Adrenal gland (tissue), 12 donors: Measurements from ENCODE around the gene TACO1. TPM values are rescaled to one million over a fixed set of nuclear protein-coding genes. Genes with fewer than 3 reads are reported as not detected.

Source experiments
- DNase-seq, 7 donors: peaks; one replicate each; pipeline ENCODE4 v3.0.0-alpha.2; 2019 to 2020
- H3K27ac ChIP-seq, 5 donors: fragments of 200-600 bp; sonication (generic) in 4 of 5; 1 replicate in 3 of 5; 2 replicates in 2 of 5; pipeline versions ENCODE4 v1.5.1 to v1.8.0; 2016 to 2020; ENCODE audit warnings: mild to moderate bottlenecking in 1 of 5
- H3K27me3 ChIP-seq: fragments of 200-600 bp; 2 replicates; pipeline ENCODE4 v1.8.0; 2021
- H3K36me3 ChIP-seq, 2 donors: fragments of 200-600 bp; replicated peaks in 1 of 2; 1 replicate in 1 of 2; 2 replicates in 1 of 2; pipeline versions ENCODE4 v1.5.1 to v1.8.0; 2018 to 2022
- H3K4me1 ChIP-seq, 2 donors: fragments of 200-600 bp; replicated peaks in 1 of 2; 1 replicate in 1 of 2; 2 replicates in 1 of 2; pipeline versions ENCODE4 v1.5.1 to v1.8.0; 2018 to 2021
- H3K4me3 ChIP-seq, 4 donors: fragments of 200-600 bp; sonication (generic) in 3 of 4; one replicate each; pipeline ENCODE4 v1.5.1; 2016 to 2018
- H3K9me3 ChIP-seq, 3 donors: fragments of 200-600 bp; sonication (generic) in 1 of 3; replicated peaks in 1 of 3; 1 replicate in 2 of 3; 2 replicates in 1 of 3; pipeline versions ENCODE4 v1.5.1 to v1.8.0; 2016 to 2021
- CTCF ChIP-seq, 6 experiments: fragments of 450-650 bp in 4 of 6; fragments of 200-600 bp in 2 of 6; sonication (generic) in 1 of 6; IDR thresholded peaks; 1 replicate in 5 of 6; 2 replicates in 1 of 6; pipeline versions ENCODE4 v1.5.1 to v1.8.0; 2016 to 2021; ENCODE audit warnings: antibody characterized with exemption in 6 of 6, mild to moderate bottlenecking in 2 of 6, moderate library complexity in 1 of 6
- POLR2A ChIP-seq, 2 donors: fragments of 450-650 bp; IDR thresholded peaks; one replicate each; pipeline ENCODE4 v1.6.1; 2017; ENCODE audit warnings: antibody characterized with exemption in 2 of 2, mild to moderate bottlenecking in 2 of 2, moderate library complexity in 1 of 2
- WGBS, 4 donors: extraction: QIAGEN DNeasy Blood & Tissue Kit in 2 of 4; methylation state at CpG; one replicate each; pipeline versions ENCODE4 v1.1.5 to v1.1.7; 2013 to 2017; 5-methylcytosine and 5-hydroxymethylcytosine counted together
- intact Hi-C, 2 donors: fragments of 100-400 bp; cut with DNase I; formaldehyde crosslinking; loops; one replicate each; pipeline versions ENCODE4 v1.14.1 to v1.15.0; 2022 to 2023
- polyA plus RNA-seq, 3 donors: library from polyadenylated mRNA; stranded (reverse); fragments of 200-250 nt in 2 of 3; fragments of 350-450 nt in 1 of 3; fragmentation: Illumina TruSeq in 1 of 3; extraction: RNeasy Lipid Tissue Mini Kit (QIAGEN cat#74804) in 1 of 3; gene quantifications; one replicate each; pipeline ENCODE4 v1.2.3, GENCODE V29; 2013 to 2014
- total RNA-seq, 9 donors: library from RNA; depleted of rRNA in 4 of 9; stranded (reverse); fragments of >200 nt in 4 of 9; fragments of 120-200 nt in 1 of 9; fragmentation: NEBNext Ultra II Directional in 1 of 9; extraction: Animal tissue kit (Norgen Biotek cat#: 25700) in 1 of 9; gene quantifications; one replicate each; pipeline versions ENCODE4 v1.1.0 to v1.2.4, GENCODE V29; 2013 to 2023
- donor health status: healthy with polysubstance abuse.
- donor health status: Bipolar disorder and iron deficiency.
- donor health status: DM: yes; HTN: yes; CAD: no.
- donor health status: DM: no; HTN: no; CAD: no.
- donor health status: DM: no; HTN: no; CAD: no.
- donor health status: DM: yes; HTN: yes; CAD: no.

The TACO1 gene
- total and polyA plus RNA-seq, 12 donors, result 15.4 to 32.1 (median 22.8) TPM

GRCh38 chr17:63564562-63564961, 36.1 kb upstream of the TACO1 start:
- 95 to 97% (median 96%) methylated on average over 5 of the region's 5 CpGs for WGBS, 4 donors
- no peaks in the 10 kb centered on the region for H3K9me3 ChIP-seq
- intact Hi-C loops, result no loop called here
- no peak overlapping the region for H3K27ac ChIP-seq
- H3K27me3 ChIP-seq, result no peaks in the 10 kb centered on the region
- no peaks in the 10 kb centered on the region for H3K36me3 ChIP-seq
- H3K4me1 ChIP-seq, result peaks cover 0 to 10% of the 10 kb centered on the region in 2 donors
- no peak overlapping the region for H3K4me3 ChIP-seq
- no peak for TF ChIP-seq CTCF (IDR thresholded peaks at IDR 0.05)
- TF ChIP-seq POLR2A (IDR thresholded peaks at IDR 0.05), result no peak
- peak in 1 of 7 donors; percentile 42 for DNase-seq

- Histone ChIP-seq H3K9me3 (no peaks in the 10 kb centered on the region), H3K27me3 (no peaks in the 10 kb centered on the region), H3K4me1 (peaks cover 0 to 10% of the 10 kb centered on the region in 2 donors), H3K4me3 (no peak overlapping the region), H3K36me3 (no peaks in the 10 kb centered on the region), H3K27ac (no peak overlapping the region)
- TF ChIP-seq POLR2A (IDR thresholded peaks at IDR 0.05) (no peak), CTCF (IDR thresholded peaks at IDR 0.05) (no peak)
- intact Hi-C loops, result no loop called here
- no peak for DNase-seq
- WGBS, 4 donors, result 93 to 100% (median 97%) methylated on average over 1 of the region's 1 CpG
These were observed 33.5 kb upstream of the TACO1 start for GRCh38 chr17:63567229-63567628.

- Histone ChIP-seq H3K4me3 (no peak overlapping the region), H3K4me1 (peaks cover 0 to 10% of the 10 kb centered on the region in 2 donors), H3K27me3 (no peaks in the 10 kb centered on the region), H3K27ac (no peak overlapping the region), H3K36me3 (no peaks in the 10 kb centered on the region), H3K9me3 (no peaks in the 10 kb centered on the region)
- DNase-seq, result no peak
- 83 to 92% (median 89%) methylated on average over 8 of the region's 8 CpGs for whole genome bisulfite sequencing, 4 donors
- intact Hi-C loops, result no loop called here
- no peak for TF ChIP-seq POLR2A (IDR thresholded peaks at IDR 0.05)
- TF ChIP-seq CTCF (IDR thresholded peaks at IDR 0.05), result no peak
These were observed 32.1 kb upstream of the TACO1 start for GRCh38 chr17:63568563-63568962.

GRCh38 chr17:63571632-63572310, 28.9 kb upstream of the TACO1 start:
- no peak overlapping the region for H3K27ac ChIP-seq
- H3K36me3 ChIP-seq, result no peaks in the 10 kb centered on the region
- TF ChIP-seq CTCF (IDR thresholded peaks at IDR 0.05), result no peak
- no peak for TF ChIP-seq POLR2A (IDR thresholded peaks at IDR 0.05)
- peaks cover 0 to 6% of the 10 kb centered on the region in 2 donors for H3K4me1 ChIP-seq
- intact Hi-C loops, result no loop called here
- no peak for DNase-seq
- WGBS, 4 donors, result 52 to 70% (median 55%) methylated on average over 1 of the region's 1 CpG
- H3K4me3 ChIP-seq, result no peak overlapping the region
- H3K9me3 ChIP-seq, result no peaks in the 10 kb centered on the region
- H3K27me3 ChIP-seq, result no peaks in the 10 kb centered on the region
